MM.1S (cell line): Measurements from ENCODE around the gene KCNK2.

Experiments
- DNase-seq: peaks from one replicate; pipeline ENCODE4 v3.0.0-alpha.2; 2015
- H2AFZ ChIP-seq: fragments of 300-600 bp; sonication (generic); 2 replicates; pipeline ENCODE4 v1.6.0; 2016; ENCODE audit warnings: antibody characterized with exemption, low read length
- H3F3A ChIP-seq: fragments of 300-600 bp; sonication (generic); 2 replicates; pipeline ENCODE4 v1.6.1; 2016; ENCODE audit warnings: mild to moderate bottlenecking, antibody characterized with exemption, low read length, moderate library complexity, mixed read lengths; ENCODE audit not compliant: insufficient read depth
- H3K27ac ChIP-seq: fragments of 300-600 bp; sonication (generic); 2 replicates; pipeline ENCODE4 v1.5.1; 2016; ENCODE audit warnings: mild to moderate bottlenecking, low read length
- H3K27me3 ChIP-seq: fragments of 300-600 bp; sonication (generic); replicated peaks from 2 replicates; pipeline ENCODE4 v1.6.0; 2016; ENCODE audit warnings: low read length; ENCODE audit not compliant: insufficient read depth
- H3K36me3 ChIP-seq: fragments of 300-600 bp; sonication (generic); replicated peaks from 2 replicates; pipeline ENCODE4 v1.6.1; 2016; ENCODE audit warnings: mild to moderate bottlenecking, low read length, mixed read lengths; ENCODE audit not compliant: insufficient read depth
- H3K4me1 ChIP-seq: fragments of 300-600 bp; sonication (generic); 2 replicates; pipeline ENCODE4 v1.6.1; 2016; ENCODE audit warnings: low read length, mixed read lengths
- H3K4me2 ChIP-seq: fragments of 300-600 bp; sonication (generic); 2 replicates; pipeline ENCODE4 v1.6.0; 2016; ENCODE audit warnings: low read depth, low read length
- H3K4me3 ChIP-seq: fragments of 300-600 bp; sonication (generic); 2 replicates; pipeline ENCODE4 v1.5.1; 2016; ENCODE audit warnings: low read length, mixed read lengths
- H3K79me2 ChIP-seq: fragments of 300-600 bp; sonication (generic); 2 replicates; pipeline ENCODE4 v1.6.1; 2016; ENCODE audit warnings: mixed run types, low read length, mixed read lengths
- H3K9ac ChIP-seq: fragments of 300-600 bp; sonication (generic); 2 replicates; pipeline ENCODE4 v1.6.1; 2016; ENCODE audit warnings: low read length, mixed read lengths
- H3K9me2 ChIP-seq: fragments of 300-600 bp; sonication (generic); replicated peaks from 2 replicates; pipeline ENCODE4 v1.6.1; 2016; ENCODE audit warnings: mild to moderate bottlenecking, low read length, mixed read lengths; ENCODE audit not compliant: insufficient read depth
- H3K9me3 ChIP-seq: fragments of 300-600 bp; sonication (generic); replicated peaks from 2 replicates; pipeline ENCODE4 v1.6.1; 2016; ENCODE audit warnings: mild to moderate bottlenecking, low read length, mixed read lengths; ENCODE audit not compliant: insufficient read depth
- H4K20me1 ChIP-seq: fragments of 300-600 bp; sonication (generic); 2 replicates; pipeline ENCODE4 v1.6.1; 2016; ENCODE audit warnings: mild to moderate bottlenecking, low read length, moderate library complexity, mixed read lengths; ENCODE audit not compliant: insufficient read depth
- EZH2 ChIP-seq: fragments of 300-600 bp; sonication (generic); optimal IDR thresholded peaks from 2 replicates; pipeline ENCODE3; 2017; ENCODE audit warnings: low read depth, mild to moderate bottlenecking, antibody characterized with exemption, low read length, mixed read lengths
- EZH2phosphoT487 ChIP-seq: fragments of 300-600 bp; sonication (generic); IDR thresholded peaks from 2 replicates; pipeline ENCODE4 v1.6.1; 2018; ENCODE audit warnings: antibody characterized with exemption, low read length
- TF ChIP-seq, protein P1 (sequence below): fragments of 300-600 bp; sonication (generic); IDR thresholded peaks from 2 replicates; pipeline ENCODE4 v1.5.1; 2016; ENCODE audit warnings: antibody characterized with exemption, low read length, mixed read lengths

KCNK2 gene

GRCh38 chr1:215262106-215262505 lies 179.6 kb downstream of the KCNK2 start:
- no peaks in the 10 kb centered on the region for H3K36me3 ChIP-seq
- no peaks in the 10 kb centered on the region for H3K79me2 ChIP-seq
- H3K27me3 ChIP-seq: no peaks in the 10 kb centered on the region
- H3K9me3 ChIP-seq: no peaks in the 10 kb centered on the region
- DNase-seq: no peak
- no peaks in the 10 kb centered on the region for H3F3A ChIP-seq
- no peak overlapping the region for H3K27ac ChIP-seq
- H3K4me1 ChIP-seq: no peaks in the 10 kb centered on the region
- no peak overlapping the region for H2AFZ ChIP-seq
- no peak overlapping the region for H3K9ac ChIP-seq
- no peak overlapping the region for H3K4me2 ChIP-seq
- H3K4me3 ChIP-seq: no peak overlapping the region
- H3K9me2 ChIP-seq: no peaks in the 10 kb centered on the region
- no peaks in the 10 kb centered on the region for H4K20me1 ChIP-seq
- no peak for TF ChIP-seq EZH2
- no peak for TF ChIP-seq EZH2phosphoT487
- TF ChIP-seq, protein P1, sequence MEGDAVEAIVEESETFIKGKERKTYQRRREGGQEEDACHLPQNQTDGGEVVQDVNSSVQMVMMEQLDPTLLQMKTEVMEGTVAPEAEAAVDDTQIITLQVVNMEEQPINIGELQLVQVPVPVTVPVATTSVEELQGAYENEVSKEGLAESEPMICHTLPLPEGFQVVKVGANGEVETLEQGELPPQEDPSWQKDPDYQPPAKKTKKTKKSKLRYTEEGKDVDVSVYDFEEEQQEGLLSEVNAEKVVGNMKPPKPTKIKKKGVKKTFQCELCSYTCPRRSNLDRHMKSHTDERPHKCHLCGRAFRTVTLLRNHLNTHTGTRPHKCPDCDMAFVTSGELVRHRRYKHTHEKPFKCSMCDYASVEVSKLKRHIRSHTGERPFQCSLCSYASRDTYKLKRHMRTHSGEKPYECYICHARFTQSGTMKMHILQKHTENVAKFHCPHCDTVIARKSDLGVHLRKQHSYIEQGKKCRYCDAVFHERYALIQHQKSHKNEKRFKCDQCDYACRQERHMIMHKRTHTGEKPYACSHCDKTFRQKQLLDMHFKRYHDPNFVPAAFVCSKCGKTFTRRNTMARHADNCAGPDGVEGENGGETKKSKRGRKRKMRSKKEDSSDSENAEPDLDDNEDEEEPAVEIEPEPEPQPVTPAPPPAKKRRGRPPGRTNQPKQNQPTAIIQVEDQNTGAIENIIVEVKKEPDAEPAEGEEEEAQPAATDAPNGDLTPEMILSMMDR: no peak

- Histone ChIP-seq H2AFZ (no peak overlapping the region), H4K20me1 (no peaks in the 10 kb centered on the region), H3K4me2 (no peak overlapping the region), H3K9ac (no peak overlapping the region), H3K9me2 (no peaks in the 10 kb centered on the region), H3K27ac (no peak overlapping the region), H3K4me3 (no peak overlapping the region), H3F3A (no peaks in the 10 kb centered on the region), H3K79me2 (no peaks in the 10 kb centered on the region), H3K36me3 (no peaks in the 10 kb centered on the region), H3K9me3 (no peaks in the 10 kb centered on the region), H3K27me3 (no peaks in the 10 kb centered on the region), H3K4me1 (no peaks in the 10 kb centered on the region)
- DNase-seq: no peak
- TF ChIP-seq EZH2 (no peak), EZH2phosphoT487 (no peak)
- TF ChIP-seq, protein P1: no peak
Observed at GRCh38 chr1:215263636-215264035, 181.1 kb downstream of the KCNK2 start.

GRCh38 chr1:215264649-215265048 lies 182.1 kb downstream of the KCNK2 start:
- no peak for TF ChIP-seq EZH2
- TF ChIP-seq EZH2phosphoT487: no peak
- TF ChIP-seq, protein P1: no peak
- H3K4me1 ChIP-seq: no peaks in the 10 kb centered on the region
- no peak overlapping the region for H3K9ac ChIP-seq
- no peaks in the 10 kb centered on the region for H3F3A ChIP-seq
- no peak overlapping the region for H3K4me3 ChIP-seq
- no peaks in the 10 kb centered on the region for H3K9me2 ChIP-seq
- H3K4me2 ChIP-seq: no peak overlapping the region
- H4K20me1 ChIP-seq: no peaks in the 10 kb centered on the region
- no peaks in the 10 kb centered on the region for H3K9me3 ChIP-seq
- no peak overlapping the region for H3K27ac ChIP-seq
- no peaks in the 10 kb centered on the region for H3K79me2 ChIP-seq
- no peak overlapping the region for H2AFZ ChIP-seq
- no peaks in the 10 kb centered on the region for H3K36me3 ChIP-seq
- DNase-seq: no peak
- H3K27me3 ChIP-seq: no peaks in the 10 kb centered on the region
